CD4-positive, alpha-beta T cell treated with Interleukin-10 for 1 hour (primary cell): ENCODE results near the gene NEU1.
"Not testable (repeated sequence)": the region's sequence is repeated elsewhere in the genome, so short reads cannot be mapped to it uniquely, and the experiment has no call there.

ENCODE experiments used
- DNase-seq: peaks from one replicate; pipeline ENCODE4 v3.0.0-alpha.2; 2020

NEU1 gene

GRCh38 chr6:31862344-31863235, at the start of gene NEU1:
Gene NEU1 (minus strand): TSS chr6:31862821. CDS start chr6:31862776, 45 bp downstream.
- DNase-seq: peak; percentile 100

GRCh38 chr6:31911826-31912585, 49.4 kb upstream of the NEU1 start:
- DNase-seq: no peak

- not testable (repeated sequence) for DNase-seq
Observed at GRCh38 chr6:31909298-31909697, 46.7 kb upstream of the NEU1 start.

GRCh38 chr6:31908791-31909190, 46.2 kb upstream of the NEU1 start:
- DNase-seq: no peak

- not testable (repeated sequence) for DNase-seq
Observed at GRCh38 chr6:31908255-31908654, 45.6 kb upstream of the NEU1 start.

GRCh38 chr6:31907158-31907813, 44.7 kb upstream of the NEU1 start:
- DNase-seq: no peak

- DNase-seq: not testable (repeated sequence)
Observed at GRCh38 chr6:31906727-31907126, 44.1 kb upstream of the NEU1 start.

GRCh38 chr6:31906122-31906521, 43.5 kb upstream of the NEU1 start:
- no peak for DNase-seq

- DNase-seq: no peak
Observed at GRCh38 chr6:31905041-31905440, 42.4 kb upstream of the NEU1 start.

- no peak for DNase-seq
Observed at GRCh38 chr6:31903957-31904356, 41.3 kb upstream of the NEU1 start.

- peak; percentile 91 for DNase-seq
Observed at GRCh38 chr6:31901953-31902643, 39.5 kb upstream of the NEU1 start, which contains the start of gene ZBTB12. Gene ZBTB12 (minus strand): TSS chr6:31902086. CDS start chr6:31901305, 781 bp downstream.

GRCh38 chr6:31901415-31901952, 38.9 kb upstream of the NEU1 start:
- peak; percentile 67 for DNase-seq

- no peak for DNase-seq
Observed at GRCh38 chr6:31900917-31901414, 38.3 kb upstream of the NEU1 start.

GRCh38 chr6:31899882-31900722, 37.5 kb upstream of the NEU1 start:
- peak; percentile 27 for DNase-seq

GRCh38 chr6:31899215-31899614, 36.6 kb upstream of the NEU1 start:
- DNase-seq: no peak

GRCh38 chr6:31898383-31899011, 35.9 kb upstream of the NEU1 start:
- peak; percentile 69 for DNase-seq

- peak; percentile 87 for DNase-seq
Observed at GRCh38 chr6:31897612-31898382, 35.2 kb upstream of the NEU1 start, which contains the start of gene EHMT2. Gene EHMT2 (minus strand): TSS chr6:31897698. CDS start chr6:31897677, 21 bp downstream.

- peak; percentile 12 for DNase-seq
Observed at GRCh38 chr6:31896856-31897611, 34.4 kb upstream of the NEU1 start.

- DNase-seq: no peak
Observed at GRCh38 chr6:31896493-31896855, 33.9 kb upstream of the NEU1 start.
